GM12801 (cell line): ENCODE data around the gene RPS6KA6.

ENCODE experiments used
- TF ChIP-seq, protein P1 (sequence below): IDR thresholded peaks from one replicate; pipeline ENCODE4 v1.5.1; 2011; ENCODE audit warnings: control low read depth; ENCODE audit not compliant: insufficient read length; ENCODE audit errors: extremely low read depth

RPS6KA6 gene

DNA sequence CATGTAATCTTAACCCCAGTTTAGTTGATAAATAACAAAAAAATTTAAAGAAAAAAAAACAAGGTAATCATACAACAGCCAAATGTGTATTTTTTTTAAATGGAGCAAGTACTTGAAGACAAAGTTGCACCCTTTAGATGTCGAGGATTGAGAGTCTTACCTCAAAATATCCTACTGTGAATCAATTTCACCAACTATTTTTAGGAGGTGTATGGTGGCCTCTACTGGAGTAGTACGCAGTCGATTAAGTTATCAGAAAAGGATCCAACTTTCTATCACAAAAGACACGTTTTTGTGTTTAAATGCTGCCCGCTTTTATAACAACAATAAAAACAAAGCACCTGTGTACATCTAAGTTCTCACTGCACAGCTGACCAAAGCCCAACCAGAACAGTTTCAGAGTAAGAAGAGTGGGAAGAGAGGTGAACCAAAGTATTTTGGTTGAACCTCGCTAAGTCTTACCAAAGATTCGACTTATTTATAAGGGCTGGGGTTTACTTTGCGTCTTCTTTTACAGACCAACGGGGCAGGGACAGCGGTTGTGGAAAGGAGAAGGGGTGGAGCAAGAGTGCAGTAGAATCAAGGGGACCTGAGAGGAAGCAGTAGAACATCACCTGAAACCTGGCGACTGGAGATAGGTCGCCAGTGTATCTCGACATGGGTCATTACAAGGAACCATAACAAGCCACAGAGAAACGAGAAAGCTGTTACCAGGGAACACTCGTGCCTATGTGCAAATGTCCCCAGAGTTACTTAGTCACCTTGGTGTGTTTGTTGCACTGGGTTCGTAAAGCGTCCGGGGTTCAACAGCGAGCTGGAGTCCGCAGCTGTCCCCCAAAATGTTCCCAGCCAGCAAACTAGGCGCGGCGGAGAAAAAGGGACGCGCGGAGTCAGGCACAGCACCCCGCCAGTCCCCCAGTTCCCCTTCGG, 1.1 kb downstream of the RPS6KA6 start:
- TF ChIP-seq, protein P1, sequence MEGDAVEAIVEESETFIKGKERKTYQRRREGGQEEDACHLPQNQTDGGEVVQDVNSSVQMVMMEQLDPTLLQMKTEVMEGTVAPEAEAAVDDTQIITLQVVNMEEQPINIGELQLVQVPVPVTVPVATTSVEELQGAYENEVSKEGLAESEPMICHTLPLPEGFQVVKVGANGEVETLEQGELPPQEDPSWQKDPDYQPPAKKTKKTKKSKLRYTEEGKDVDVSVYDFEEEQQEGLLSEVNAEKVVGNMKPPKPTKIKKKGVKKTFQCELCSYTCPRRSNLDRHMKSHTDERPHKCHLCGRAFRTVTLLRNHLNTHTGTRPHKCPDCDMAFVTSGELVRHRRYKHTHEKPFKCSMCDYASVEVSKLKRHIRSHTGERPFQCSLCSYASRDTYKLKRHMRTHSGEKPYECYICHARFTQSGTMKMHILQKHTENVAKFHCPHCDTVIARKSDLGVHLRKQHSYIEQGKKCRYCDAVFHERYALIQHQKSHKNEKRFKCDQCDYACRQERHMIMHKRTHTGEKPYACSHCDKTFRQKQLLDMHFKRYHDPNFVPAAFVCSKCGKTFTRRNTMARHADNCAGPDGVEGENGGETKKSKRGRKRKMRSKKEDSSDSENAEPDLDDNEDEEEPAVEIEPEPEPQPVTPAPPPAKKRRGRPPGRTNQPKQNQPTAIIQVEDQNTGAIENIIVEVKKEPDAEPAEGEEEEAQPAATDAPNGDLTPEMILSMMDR = no peak

DNA sequence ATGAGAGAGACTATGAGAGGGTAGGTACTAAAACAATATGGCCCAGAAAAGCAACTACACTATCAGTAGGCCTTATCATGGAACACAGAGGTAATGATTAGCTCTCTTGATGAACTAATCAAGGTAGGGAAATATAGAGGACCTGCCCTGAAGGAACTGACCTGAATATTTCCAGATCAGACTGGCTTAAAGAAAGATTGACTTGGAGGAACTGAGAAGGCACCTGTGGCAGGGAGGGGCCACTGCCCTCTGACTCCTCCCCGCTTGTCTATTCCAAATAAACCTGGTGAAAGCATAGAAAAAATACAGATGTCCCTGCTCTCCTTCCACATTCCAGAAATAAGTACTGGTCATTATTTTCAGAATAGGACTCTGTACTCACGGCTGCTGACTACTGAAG, 5.5 kb downstream of the RPS6KA6 start:
- TF ChIP-seq, protein P1 = no peak

DNA sequence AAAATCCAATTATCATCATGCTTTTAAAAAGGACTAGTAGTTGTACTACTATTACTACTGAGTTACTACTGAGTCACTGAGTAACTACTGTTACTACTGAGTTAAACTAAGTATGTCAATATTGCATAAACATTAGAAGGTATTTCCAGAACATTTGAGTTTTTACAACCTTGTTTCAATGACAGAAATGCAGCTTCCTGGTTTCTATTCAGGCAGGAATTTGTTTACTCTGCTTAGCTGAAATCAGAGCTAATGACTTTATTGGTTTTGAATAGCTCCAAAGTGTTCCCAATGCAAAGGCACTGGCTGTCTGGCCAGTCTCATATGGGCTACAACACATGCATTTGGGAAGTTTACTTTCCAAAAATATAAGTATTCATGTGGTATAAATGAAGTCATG, 12.0 kb downstream of the RPS6KA6 start:
- TF ChIP-seq, protein P1 = no peak

DNA sequence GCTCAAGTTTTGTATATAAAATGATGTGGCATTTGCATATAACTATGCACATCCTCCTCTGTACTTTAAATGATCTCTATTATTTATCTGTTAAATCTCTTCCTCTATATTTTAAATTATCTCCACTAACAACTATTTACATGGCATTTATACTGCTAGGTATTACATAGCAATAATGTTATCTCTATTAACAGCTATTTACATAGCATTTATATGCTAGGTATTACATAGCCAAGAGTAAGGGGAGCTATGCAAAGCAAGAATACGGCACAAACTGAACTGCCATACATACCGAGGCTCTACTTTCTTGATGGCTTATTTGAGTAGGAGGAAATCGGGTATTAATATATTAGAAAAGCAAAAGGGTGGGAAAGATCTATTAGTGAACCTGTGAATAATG, 12.7 kb downstream of the RPS6KA6 start:
- TF ChIP-seq, protein P1 = no peak

DNA sequence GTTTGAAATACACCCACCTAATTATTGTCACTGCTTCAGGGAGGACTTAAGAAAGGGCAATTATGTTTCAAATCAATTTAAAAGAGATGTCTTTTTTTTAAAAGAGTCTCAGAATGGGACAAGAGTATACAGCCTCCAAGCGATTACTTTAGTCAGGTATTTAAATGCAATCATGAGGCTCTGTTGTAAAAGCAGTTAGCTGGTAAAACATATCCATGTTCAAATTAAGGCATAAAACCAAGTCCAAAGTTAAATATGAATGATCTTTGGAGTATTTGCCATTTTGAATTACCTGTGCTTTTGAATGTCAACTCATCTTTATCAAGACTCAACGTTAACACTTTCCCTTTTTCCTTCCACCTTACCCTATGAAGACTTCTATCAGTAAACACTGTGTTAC, 13.7 kb downstream of the RPS6KA6 start:
- TF ChIP-seq, protein P1 = no peak

DNA sequence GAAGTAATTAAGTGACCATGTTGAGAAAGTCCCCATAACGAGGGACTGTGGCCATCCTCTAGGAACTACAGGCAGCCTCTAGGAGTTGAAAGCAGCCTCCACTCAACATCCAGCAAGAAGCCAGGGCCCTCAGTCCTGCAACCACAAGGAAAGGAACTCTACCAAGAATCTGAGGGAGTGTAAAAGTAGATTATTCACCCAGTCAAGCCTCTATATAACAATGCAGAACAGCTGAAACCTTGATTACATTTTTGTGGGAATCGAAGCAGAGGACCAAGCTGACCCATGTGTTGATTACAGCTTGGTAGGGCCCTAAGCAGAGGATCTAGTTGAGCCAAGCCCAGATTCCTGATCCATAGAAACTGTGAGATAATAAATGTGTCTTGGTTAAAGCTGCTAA, 17.1 kb downstream of the RPS6KA6 start:
- TF ChIP-seq, protein P1 = no peak

DNA sequence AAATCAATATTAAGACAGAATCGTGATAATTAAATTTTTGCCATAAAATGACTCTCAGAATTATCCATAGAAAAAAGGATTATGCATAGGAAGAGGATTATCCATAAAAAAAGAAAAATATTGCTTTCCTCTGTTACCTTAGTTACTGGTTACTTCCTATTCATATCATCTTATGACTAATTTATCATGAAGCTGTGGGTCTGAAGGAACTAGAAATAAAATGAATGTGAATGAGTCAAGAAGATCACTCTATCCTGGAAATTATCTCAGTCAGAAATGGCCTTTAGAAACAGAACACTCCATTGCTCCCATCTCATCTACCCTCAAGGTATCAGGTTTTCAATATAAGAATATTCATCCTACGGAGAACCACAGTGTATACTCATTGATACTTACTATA, 19.4 kb downstream of the RPS6KA6 start:
- TF ChIP-seq, protein P1 = no peak
